Measurements from ENCODE around the gene ADAM12. TPM values are rescaled to one million over a fixed set of nuclear protein-coding genes. Genes with fewer than 3 reads are reported as not detected.
A peak's percentile ranks its signal among the peaks of the same experiment; 100 is the strongest.

ADAM12 gene
- total RNA-seq, 1 donor from 2014 or later = 41.7 TPM

DNA sequence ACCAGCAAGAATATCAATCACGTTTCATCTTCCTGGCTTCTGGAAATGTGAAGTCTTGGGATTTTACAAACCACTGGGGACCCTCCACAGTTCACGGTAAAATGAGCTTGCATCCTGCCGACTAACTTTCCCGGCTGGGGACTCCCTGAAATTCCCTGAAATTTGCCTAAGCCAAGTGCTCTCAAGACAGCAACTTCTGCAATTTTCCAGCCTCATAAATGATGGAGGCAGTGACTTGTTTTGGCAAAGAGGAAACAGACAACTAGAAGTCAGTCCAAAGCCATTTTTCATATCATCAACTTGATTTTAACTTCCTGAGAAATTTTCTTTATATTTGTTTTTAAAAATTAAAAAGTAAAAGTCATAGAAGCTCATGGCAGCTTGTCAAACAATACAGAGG lies 279.6 kb downstream of the ADAM12 start:
- peaks cover 21% of the 10 kb centered on the region for H3K4me1 Mint-ChIP-seq (ENCODE audit: unreplicated experiment)
- TF ChIP-seq, protein P1, sequence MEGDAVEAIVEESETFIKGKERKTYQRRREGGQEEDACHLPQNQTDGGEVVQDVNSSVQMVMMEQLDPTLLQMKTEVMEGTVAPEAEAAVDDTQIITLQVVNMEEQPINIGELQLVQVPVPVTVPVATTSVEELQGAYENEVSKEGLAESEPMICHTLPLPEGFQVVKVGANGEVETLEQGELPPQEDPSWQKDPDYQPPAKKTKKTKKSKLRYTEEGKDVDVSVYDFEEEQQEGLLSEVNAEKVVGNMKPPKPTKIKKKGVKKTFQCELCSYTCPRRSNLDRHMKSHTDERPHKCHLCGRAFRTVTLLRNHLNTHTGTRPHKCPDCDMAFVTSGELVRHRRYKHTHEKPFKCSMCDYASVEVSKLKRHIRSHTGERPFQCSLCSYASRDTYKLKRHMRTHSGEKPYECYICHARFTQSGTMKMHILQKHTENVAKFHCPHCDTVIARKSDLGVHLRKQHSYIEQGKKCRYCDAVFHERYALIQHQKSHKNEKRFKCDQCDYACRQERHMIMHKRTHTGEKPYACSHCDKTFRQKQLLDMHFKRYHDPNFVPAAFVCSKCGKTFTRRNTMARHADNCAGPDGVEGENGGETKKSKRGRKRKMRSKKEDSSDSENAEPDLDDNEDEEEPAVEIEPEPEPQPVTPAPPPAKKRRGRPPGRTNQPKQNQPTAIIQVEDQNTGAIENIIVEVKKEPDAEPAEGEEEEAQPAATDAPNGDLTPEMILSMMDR (IDR thresholded peaks at IDR 0.05) = no peak
- H3K9me3 Mint-ChIP-seq (ENCODE audit: unreplicated experiment) = no peaks in the 10 kb centered on the region
- DNase-seq (ENCODE audit: extremely low spot score, unreplicated experiment) = peak; percentile 17
- peaks cover 4% of the 10 kb centered on the region for H3K36me3 Mint-ChIP-seq (ENCODE audit: unreplicated experiment)
- no peaks in the 10 kb centered on the region for H3K27me3 Mint-ChIP-seq (ENCODE audit: unreplicated experiment)
- no peak overlapping the region for H3K27ac Mint-ChIP-seq (ENCODE audit: unreplicated experiment)
- no peak overlapping the region for H3K4me3 Mint-ChIP-seq (ENCODE audit: unreplicated experiment)

DNA sequence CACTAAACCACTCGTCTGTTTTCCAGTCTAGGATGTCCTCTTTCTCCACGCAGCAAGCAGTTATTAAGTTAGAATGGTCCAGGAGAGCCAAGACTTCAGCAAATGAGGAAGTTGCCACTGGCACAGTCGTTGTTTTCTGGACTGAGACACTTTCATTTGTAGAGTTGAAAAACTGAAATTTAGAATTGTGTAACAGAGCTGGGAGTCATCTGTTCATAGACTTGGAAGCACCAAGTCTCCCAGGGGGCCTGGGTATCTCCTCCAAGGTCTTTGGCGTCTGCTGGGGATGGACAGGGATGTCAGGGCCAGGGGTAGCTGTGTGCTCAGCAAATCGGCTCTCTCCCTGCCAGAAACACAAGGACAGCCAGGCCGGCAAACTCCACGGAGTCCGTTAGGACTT lies 283.5 kb downstream of the ADAM12 start:
- Mint-ChIP-seq H3K4me3 (ENCODE audit: unreplicated experiment) (no peak overlapping the region), H3K4me1 (ENCODE audit: unreplicated experiment) (peaks cover 7% of the 10 kb centered on the region), H3K9me3 (ENCODE audit: unreplicated experiment) (no peaks in the 10 kb centered on the region), H3K27ac (ENCODE audit: unreplicated experiment) (no peak overlapping the region), H3K36me3 (ENCODE audit: unreplicated experiment) (peaks cover 4% of the 10 kb centered on the region), H3K27me3 (ENCODE audit: unreplicated experiment) (no peaks in the 10 kb centered on the region)
- TF ChIP-seq, protein P1 (IDR thresholded peaks at IDR 0.05) = no peak
- DNase-seq (ENCODE audit: extremely low spot score, unreplicated experiment) = no peak

DNA sequence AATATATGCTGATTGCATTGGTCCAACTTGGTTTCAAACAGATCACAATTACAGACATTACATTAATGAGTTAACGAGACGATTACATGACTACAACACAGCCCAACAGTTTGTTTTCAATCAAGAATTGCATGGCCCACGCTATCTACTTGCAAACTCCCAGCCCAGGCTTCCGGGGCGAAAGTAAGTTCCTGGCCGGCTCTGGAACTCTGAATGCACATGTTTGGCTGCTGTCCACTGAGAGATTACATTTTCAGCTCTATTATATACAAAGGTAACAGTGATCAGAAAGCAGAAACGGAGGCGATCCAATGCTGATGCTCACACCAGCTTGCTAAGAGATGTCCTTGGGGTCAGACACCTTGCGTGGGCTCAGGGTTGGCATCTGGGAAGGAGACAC lies 285.6 kb downstream of the ADAM12 start:
- Mint-ChIP-seq H3K4me3 (ENCODE audit: unreplicated experiment) (no peak overlapping the region), H3K9me3 (ENCODE audit: unreplicated experiment) (no peaks in the 10 kb centered on the region), H3K36me3 (ENCODE audit: unreplicated experiment) (peaks cover 2% of the 10 kb centered on the region), H3K27me3 (ENCODE audit: unreplicated experiment) (no peaks in the 10 kb centered on the region), H3K27ac (ENCODE audit: unreplicated experiment) (no peak overlapping the region), H3K4me1 (ENCODE audit: unreplicated experiment) (peaks cover 7% of the 10 kb centered on the region)
- TF ChIP-seq, protein P1 (IDR thresholded peaks at IDR 0.05) = no peak
- no peak for DNase-seq (ENCODE audit: extremely low spot score, unreplicated experiment)

DNA sequence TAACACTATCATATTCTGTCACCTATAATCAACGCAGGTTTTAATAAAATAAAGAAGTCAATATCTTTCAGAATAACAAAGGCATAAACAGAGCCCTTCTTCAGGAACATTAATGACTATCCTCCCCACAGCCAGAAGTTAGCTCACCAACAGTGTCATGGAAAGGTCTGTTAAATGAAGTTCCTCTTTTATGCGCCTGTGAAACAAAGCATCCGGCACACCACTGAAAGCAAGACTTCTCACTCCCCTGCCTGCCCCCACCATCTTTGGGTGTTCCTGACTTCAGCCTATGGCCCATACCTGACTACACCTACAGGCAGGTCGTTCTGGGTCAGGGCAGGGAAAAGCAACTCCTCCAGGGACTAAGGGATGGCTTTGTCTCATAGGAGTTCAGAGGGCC lies 286.5 kb downstream of the ADAM12 start:
- DNase-seq (ENCODE audit: extremely low spot score, unreplicated experiment) = peak; percentile 36
- H3K27ac Mint-ChIP-seq (ENCODE audit: unreplicated experiment) = no peak overlapping the region
- no peaks in the 10 kb centered on the region for H3K9me3 Mint-ChIP-seq (ENCODE audit: unreplicated experiment)
- peaks cover 2% of the 10 kb centered on the region for H3K36me3 Mint-ChIP-seq (ENCODE audit: unreplicated experiment)
- H3K4me1 Mint-ChIP-seq (ENCODE audit: unreplicated experiment) = peaks cover 7% of the 10 kb centered on the region
- TF ChIP-seq, protein P1 (IDR thresholded peaks at IDR 0.05) = no peak
- no peak overlapping the region for H3K4me3 Mint-ChIP-seq (ENCODE audit: unreplicated experiment)
- H3K27me3 Mint-ChIP-seq (ENCODE audit: unreplicated experiment) = no peaks in the 10 kb centered on the region

DNA sequence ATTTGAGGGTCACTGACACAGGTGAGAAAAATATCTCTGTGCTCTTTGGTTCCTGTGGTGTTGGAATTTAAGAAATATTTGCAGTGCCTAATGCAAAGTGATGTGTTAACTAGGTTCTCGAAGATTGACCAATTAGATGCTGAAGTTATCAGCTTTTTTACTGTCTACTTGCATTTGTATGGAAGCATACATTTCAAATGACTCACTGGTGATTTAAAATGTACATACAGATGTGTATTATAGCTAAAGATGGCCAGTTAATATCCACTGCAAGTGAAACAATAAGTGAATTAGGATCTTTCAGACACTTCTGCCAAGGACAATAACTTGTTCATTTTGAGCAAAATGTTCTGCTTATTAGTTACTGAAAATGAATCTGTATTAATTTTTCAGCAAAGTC lies 287.0 kb downstream of the ADAM12 start:
- Mint-ChIP-seq H3K27ac (ENCODE audit: unreplicated experiment) (no peak overlapping the region), H3K4me3 (ENCODE audit: unreplicated experiment) (no peak overlapping the region), H3K27me3 (ENCODE audit: unreplicated experiment) (no peaks in the 10 kb centered on the region), H3K9me3 (ENCODE audit: unreplicated experiment) (no peaks in the 10 kb centered on the region), H3K4me1 (ENCODE audit: unreplicated experiment) (peaks cover 7% of the 10 kb centered on the region), H3K36me3 (ENCODE audit: unreplicated experiment) (peaks cover 2% of the 10 kb centered on the region)
- TF ChIP-seq, protein P1 (IDR thresholded peaks at IDR 0.05) = no peak
- no peak for DNase-seq (ENCODE audit: extremely low spot score, unreplicated experiment)

Data from osteocyte (in vitro differentiated cells).